ENCODE measurements around the gene KCNT2.

KCNT2 gene

GRCh38 chr1:196464480-196464941 is 143.7 kb downstream of the KCNT2 start:
- no peak overlapping the region for H3K9ac ChIP-seq (ENCODE audit: low read depth, low read length)
- H3K9me3 ChIP-seq (ENCODE audit: insufficient read depth, low read depth, low read length), result no peaks in the 10 kb centered on the region
- peaks cover 28% of the 10 kb centered on the region; the same call in 1 of the 2 replicates for H3K36me3 ChIP-seq (ENCODE audit: insufficient read depth, low read depth, low read length)
- H3K27ac ChIP-seq (ENCODE audit: low read length), result no peak overlapping the region
- no peaks in the 10 kb centered on the region for H3K27me3 ChIP-seq (ENCODE audit: insufficient read depth, low read length)
- no peak overlapping the region for H3K4me3 ChIP-seq (ENCODE audit: low read length)
- H3K4me1 ChIP-seq (ENCODE audit: insufficient read depth, low read length), result no peaks in the 10 kb centered on the region

GRCh38 chr1:196462086-196462485 is 146.2 kb downstream of the KCNT2 start:
- H3K4me3 ChIP-seq (ENCODE audit: low read length), result no peak overlapping the region
- no peak overlapping the region for H3K27ac ChIP-seq (ENCODE audit: low read length)
- no peaks in the 10 kb centered on the region for H3K9me3 ChIP-seq (ENCODE audit: insufficient read depth, low read depth, low read length)
- no peaks in the 10 kb centered on the region for H3K27me3 ChIP-seq (ENCODE audit: insufficient read depth, low read length)
- H3K9ac ChIP-seq (ENCODE audit: low read depth, low read length), result no peak overlapping the region
- no peaks in the 10 kb centered on the region for H3K4me1 ChIP-seq (ENCODE audit: insufficient read depth, low read length)
- H3K36me3 ChIP-seq (ENCODE audit: insufficient read depth, low read depth, low read length), result peaks cover 28% of the 10 kb centered on the region; the same call in 1 of the 2 replicates

GRCh38 chr1:196461521-196461920 is 146.7 kb downstream of the KCNT2 start:
- Histone ChIP-seq H3K36me3 (ENCODE audit: insufficient read depth, low read depth, low read length) (peaks cover 24% of the 10 kb centered on the region; the same call in 1 of the 2 replicates), H3K27me3 (ENCODE audit: insufficient read depth, low read length) (no peaks in the 10 kb centered on the region), H3K9me3 (ENCODE audit: insufficient read depth, low read depth, low read length) (no peaks in the 10 kb centered on the region), H3K4me1 (ENCODE audit: insufficient read depth, low read length) (no peaks in the 10 kb centered on the region), H3K4me3 (ENCODE audit: low read length) (no peak overlapping the region), H3K9ac (ENCODE audit: low read depth, low read length) (no peak overlapping the region), H3K27ac (ENCODE audit: low read length) (no peak overlapping the region)

GRCh38 chr1:196459383-196459782 is 148.9 kb downstream of the KCNT2 start:
- H3K9me3 ChIP-seq (ENCODE audit: insufficient read depth, low read depth, low read length), result no peaks in the 10 kb centered on the region

GRCh38 chr1:196454792-196455191 is 153.4 kb downstream of the KCNT2 start:
- no peak overlapping the region for H3K27ac ChIP-seq (ENCODE audit: low read length)
- no peaks in the 10 kb centered on the region for H3K9me3 ChIP-seq (ENCODE audit: insufficient read depth, low read depth, low read length)
- H3K4me1 ChIP-seq (ENCODE audit: insufficient read depth, low read length), result peaks cover 16% of the 10 kb centered on the region; the same call in 1 of the 2 replicates
- no peak overlapping the region for H3K4me3 ChIP-seq (ENCODE audit: low read length)
- 0 out of 2 replicates have a peak, but pooled peaks cover 3% of the 10 kb centered on the region for H3K36me3 ChIP-seq (ENCODE audit: insufficient read depth, low read depth, low read length)
- no peak overlapping the region for H3K9ac ChIP-seq (ENCODE audit: low read depth, low read length)
- no peaks in the 10 kb centered on the region for H3K27me3 ChIP-seq (ENCODE audit: insufficient read depth, low read length)

More at GRCh38 chr1:196459383-196459782, 148.9 kb downstream of the KCNT2 start:
- no peak overlapping the region for H3K9ac ChIP-seq (ENCODE audit: low read depth, low read length)
- no peaks in the 10 kb centered on the region for H3K27me3 ChIP-seq (ENCODE audit: insufficient read depth, low read length)
- H3K36me3 ChIP-seq (ENCODE audit: insufficient read depth, low read depth, low read length), result peaks cover 12% of the 10 kb centered on the region; the same call in 1 of the 2 replicates
- no peak overlapping the region for H3K27ac ChIP-seq (ENCODE audit: low read length)
- H3K4me3 ChIP-seq (ENCODE audit: low read length), result no peak overlapping the region
- no peaks in the 10 kb centered on the region for H3K4me1 ChIP-seq (ENCODE audit: insufficient read depth, low read length)

- Histone ChIP-seq H3K27ac (ENCODE audit: low read length) (peak overlapping the region; percentile 16), H3K36me3 (ENCODE audit: insufficient read depth, low read depth, low read length) (no peaks in the 10 kb centered on the region), H3K9me3 (ENCODE audit: insufficient read depth, low read depth, low read length) (no peaks in the 10 kb centered on the region), H3K4me1 (ENCODE audit: insufficient read depth, low read length) (peaks cover 19% of the 10 kb centered on the region; the same call in 1 of the 2 replicates), H3K4me3 (ENCODE audit: low read length) (peak overlapping the region; percentile 38; the same call in 1 of the 2 replicates), H3K27me3 (ENCODE audit: insufficient read depth, low read length) (no peaks in the 10 kb centered on the region), H3K9ac (ENCODE audit: low read depth, low read length) (no peak overlapping the region)
These were observed 157.1 kb downstream of the KCNT2 start for GRCh38 chr1:196451103-196451502.

GRCh38 chr1:196450143-196451095 is 157.8 kb downstream of the KCNT2 start:
- no peak overlapping the region for H3K9ac ChIP-seq (ENCODE audit: low read depth, low read length)
- H3K27me3 ChIP-seq (ENCODE audit: insufficient read depth, low read length), result no peaks in the 10 kb centered on the region
- H3K9me3 ChIP-seq (ENCODE audit: insufficient read depth, low read depth, low read length), result no peaks in the 10 kb centered on the region
- H3K4me1 ChIP-seq (ENCODE audit: insufficient read depth, low read length), result peaks cover 19% of the 10 kb centered on the region; the same call in 1 of the 2 replicates
- no peaks in the 10 kb centered on the region for H3K36me3 ChIP-seq (ENCODE audit: insufficient read depth, low read depth, low read length)
- peak overlapping the region; percentile 38; the same call in 1 of the 2 replicates for H3K4me3 ChIP-seq (ENCODE audit: low read length)
- H3K27ac ChIP-seq (ENCODE audit: low read length), result peak overlapping the region; percentile 16

GRCh38 chr1:196449460-196449859 is 158.8 kb downstream of the KCNT2 start:
- Histone ChIP-seq H3K36me3 (ENCODE audit: insufficient read depth, low read depth, low read length) (no peaks in the 10 kb centered on the region), H3K9me3 (ENCODE audit: insufficient read depth, low read depth, low read length) (no peaks in the 10 kb centered on the region), H3K4me1 (ENCODE audit: insufficient read depth, low read length) (peaks cover 19% of the 10 kb centered on the region; the same call in 1 of the 2 replicates), H3K4me3 (ENCODE audit: low read length) (no peak overlapping the region), H3K27me3 (ENCODE audit: insufficient read depth, low read length) (no peaks in the 10 kb centered on the region), H3K27ac (ENCODE audit: low read length) (no peak overlapping the region), H3K9ac (ENCODE audit: low read depth, low read length) (no peak overlapping the region)

- no peak overlapping the region for H3K4me3 ChIP-seq (ENCODE audit: low read length)
- no peaks in the 10 kb centered on the region for H3K36me3 ChIP-seq (ENCODE audit: insufficient read depth, low read depth, low read length)
- no peak overlapping the region for H3K9ac ChIP-seq (ENCODE audit: low read depth, low read length)
- no peak overlapping the region for H3K27ac ChIP-seq (ENCODE audit: low read length)
- H3K27me3 ChIP-seq (ENCODE audit: insufficient read depth, low read length), result no peaks in the 10 kb centered on the region
- H3K9me3 ChIP-seq (ENCODE audit: insufficient read depth, low read depth, low read length), result no peaks in the 10 kb centered on the region
- peaks cover 12% of the 10 kb centered on the region; the same call in 1 of the 2 replicates for H3K4me1 ChIP-seq (ENCODE audit: insufficient read depth, low read length)
These were observed 162.5 kb downstream of the KCNT2 start for GRCh38 chr1:196445775-196446174.

GRCh38 chr1:196444634-196445033 is 163.6 kb downstream of the KCNT2 start:
- H3K27me3 ChIP-seq (ENCODE audit: insufficient read depth, low read length), result no peaks in the 10 kb centered on the region
- no peak overlapping the region for H3K27ac ChIP-seq (ENCODE audit: low read length)
- H3K36me3 ChIP-seq (ENCODE audit: insufficient read depth, low read depth, low read length), result no peaks in the 10 kb centered on the region
- no peak overlapping the region for H3K4me3 ChIP-seq (ENCODE audit: low read length)
- peaks cover 1% of the 10 kb centered on the region; the same call in 1 of the 2 replicates for H3K4me1 ChIP-seq (ENCODE audit: insufficient read depth, low read length)
- no peaks in the 10 kb centered on the region for H3K9me3 ChIP-seq (ENCODE audit: insufficient read depth, low read depth, low read length)
- H3K9ac ChIP-seq (ENCODE audit: low read depth, low read length), result no peak overlapping the region

- H3K27me3 ChIP-seq (ENCODE audit: insufficient read depth, low read length), result no peaks in the 10 kb centered on the region
- no peak overlapping the region for H3K4me3 ChIP-seq (ENCODE audit: low read length)
- no peaks in the 10 kb centered on the region for H3K9me3 ChIP-seq (ENCODE audit: insufficient read depth, low read depth, low read length)
- H3K9ac ChIP-seq (ENCODE audit: low read depth, low read length), result no peak overlapping the region
- no peak overlapping the region for H3K27ac ChIP-seq (ENCODE audit: low read length)
- H3K4me1 ChIP-seq (ENCODE audit: insufficient read depth, low read length), result no peaks in the 10 kb centered on the region; the same call in 1 of the 2 replicates
- H3K36me3 ChIP-seq (ENCODE audit: insufficient read depth, low read depth, low read length), result no peaks in the 10 kb centered on the region
These were observed 165.9 kb downstream of the KCNT2 start for GRCh38 chr1:196442366-196442765.

- Histone ChIP-seq H3K9ac (ENCODE audit: low read depth, low read length) (no peak overlapping the region), H3K9me3 (ENCODE audit: insufficient read depth, low read depth, low read length) (no peaks in the 10 kb centered on the region), H3K4me3 (ENCODE audit: low read length) (no peak overlapping the region), H3K36me3 (ENCODE audit: insufficient read depth, low read depth, low read length) (no peaks in the 10 kb centered on the region), H3K27ac (ENCODE audit: low read length) (no peak overlapping the region), H3K27me3 (ENCODE audit: insufficient read depth, low read length) (no peaks in the 10 kb centered on the region), H3K4me1 (ENCODE audit: insufficient read depth, low read length) (no peaks in the 10 kb centered on the region)
These were observed 167.5 kb downstream of the KCNT2 start for GRCh38 chr1:196440711-196441110.
